VCaP (cell line): ENCODE data around the gene ZC3H7A.

ENCODE experiments used
- H3K27ac ChIP-seq: fragments of 450-650 bp; 2 replicates; pipeline ENCODE4 v1.5.1; 2017
- TF ChIP-seq, protein P1 (sequence below): fragments of 450-650 bp; conservative IDR thresholded peaks from 2 replicates; pipeline ENCODE4 v1.5.1; 2017; ENCODE audit warnings: mild to moderate bottlenecking, moderate library complexity

ZC3H7A gene

DNA sequence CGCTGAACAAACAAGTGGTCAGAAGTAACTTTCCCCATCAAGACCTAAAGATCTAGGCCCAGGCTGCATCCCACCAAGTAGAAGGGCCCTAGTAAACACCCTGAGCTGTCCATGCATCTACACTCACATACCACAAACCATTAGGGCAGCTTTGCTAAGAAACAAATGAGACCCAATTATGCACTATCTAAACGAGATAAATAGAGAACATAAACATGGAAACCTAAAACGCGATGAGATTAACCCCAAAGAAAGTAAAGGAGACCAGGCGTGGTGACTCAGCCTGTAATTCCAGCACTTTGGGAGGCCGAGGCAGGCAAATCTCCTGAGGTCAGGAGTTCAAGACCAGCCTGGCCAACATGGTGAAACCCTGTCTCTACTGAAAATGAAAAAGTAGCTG, 60.2 kb downstream of the ZC3H7A start:
- no peak overlapping the region for H3K27ac ChIP-seq
- TF ChIP-seq, protein P1, sequence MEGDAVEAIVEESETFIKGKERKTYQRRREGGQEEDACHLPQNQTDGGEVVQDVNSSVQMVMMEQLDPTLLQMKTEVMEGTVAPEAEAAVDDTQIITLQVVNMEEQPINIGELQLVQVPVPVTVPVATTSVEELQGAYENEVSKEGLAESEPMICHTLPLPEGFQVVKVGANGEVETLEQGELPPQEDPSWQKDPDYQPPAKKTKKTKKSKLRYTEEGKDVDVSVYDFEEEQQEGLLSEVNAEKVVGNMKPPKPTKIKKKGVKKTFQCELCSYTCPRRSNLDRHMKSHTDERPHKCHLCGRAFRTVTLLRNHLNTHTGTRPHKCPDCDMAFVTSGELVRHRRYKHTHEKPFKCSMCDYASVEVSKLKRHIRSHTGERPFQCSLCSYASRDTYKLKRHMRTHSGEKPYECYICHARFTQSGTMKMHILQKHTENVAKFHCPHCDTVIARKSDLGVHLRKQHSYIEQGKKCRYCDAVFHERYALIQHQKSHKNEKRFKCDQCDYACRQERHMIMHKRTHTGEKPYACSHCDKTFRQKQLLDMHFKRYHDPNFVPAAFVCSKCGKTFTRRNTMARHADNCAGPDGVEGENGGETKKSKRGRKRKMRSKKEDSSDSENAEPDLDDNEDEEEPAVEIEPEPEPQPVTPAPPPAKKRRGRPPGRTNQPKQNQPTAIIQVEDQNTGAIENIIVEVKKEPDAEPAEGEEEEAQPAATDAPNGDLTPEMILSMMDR = no peak

DNA sequence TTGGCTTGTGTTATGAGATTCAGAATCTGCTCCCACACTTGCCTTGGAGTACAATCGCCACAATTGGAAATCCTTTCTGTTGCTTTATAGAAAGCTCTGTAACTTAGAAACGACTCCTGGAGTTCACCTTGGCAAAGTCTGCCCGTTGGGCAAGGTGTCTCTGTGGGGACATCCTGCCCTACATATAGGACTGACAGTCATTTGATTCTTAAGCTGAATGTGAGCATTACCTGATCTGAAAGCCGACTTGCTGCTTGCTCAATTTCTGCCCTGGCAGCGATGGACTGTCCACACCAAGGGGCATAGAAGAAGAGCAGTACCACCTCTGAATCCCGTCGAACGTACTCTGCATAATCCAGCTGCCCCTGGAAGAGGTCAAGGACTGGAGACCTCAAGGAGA, 61.3 kb downstream of the ZC3H7A start:
- TF ChIP-seq, protein P1 = no peak
- H3K27ac ChIP-seq = no peak overlapping the region

DNA sequence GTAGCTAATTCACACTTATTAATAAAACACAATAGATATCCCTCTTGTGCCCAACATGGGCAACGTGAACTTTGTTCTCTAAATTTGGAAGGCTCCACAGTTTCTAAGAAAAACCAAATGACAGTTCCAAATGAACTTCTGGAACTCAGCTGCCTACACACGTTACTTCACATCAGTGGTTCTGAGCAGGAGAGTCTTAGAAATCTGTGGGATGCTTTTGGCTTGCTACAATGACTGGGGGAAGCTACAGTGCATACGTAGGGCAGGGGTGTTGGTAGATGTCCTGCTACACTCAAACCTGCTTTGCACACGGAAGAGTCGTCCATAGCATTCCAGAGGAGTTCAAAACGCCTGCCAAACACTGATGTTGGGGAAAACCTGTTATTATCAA, 62.4 kb downstream of the ZC3H7A start:
- TF ChIP-seq, protein P1 = no peak
- H3K27ac ChIP-seq = no peak overlapping the region

DNA sequence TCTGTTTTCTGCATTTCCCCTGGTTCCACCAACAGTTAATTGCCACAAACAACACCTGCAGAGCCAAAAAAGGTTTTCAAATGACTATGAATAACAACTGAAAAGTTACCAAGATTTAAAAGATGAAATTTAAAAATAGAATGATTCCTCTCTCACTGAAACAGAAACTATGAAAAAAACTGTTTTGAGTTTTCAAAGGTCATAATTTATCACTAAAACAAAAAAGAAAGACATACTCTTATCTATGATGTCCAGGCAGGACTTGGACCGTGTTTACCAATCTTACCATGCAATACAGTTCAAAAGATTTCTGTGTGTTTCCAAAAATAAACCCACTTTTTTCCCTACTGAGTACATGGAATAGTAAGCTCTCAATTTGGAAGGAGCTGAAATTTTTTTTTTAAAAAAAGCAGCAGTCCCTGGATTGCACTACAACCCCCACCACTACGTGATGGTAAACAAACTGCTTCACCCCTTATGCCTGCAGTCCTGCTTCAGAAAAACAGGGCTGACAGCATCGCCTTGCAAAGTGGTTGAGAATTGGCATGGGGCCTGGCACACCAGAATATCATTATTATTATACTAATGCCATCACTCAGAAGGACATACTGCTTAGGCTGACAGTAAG, 62.9 kb downstream of the ZC3H7A start:
- no peak overlapping the region for H3K27ac ChIP-seq

DNA sequence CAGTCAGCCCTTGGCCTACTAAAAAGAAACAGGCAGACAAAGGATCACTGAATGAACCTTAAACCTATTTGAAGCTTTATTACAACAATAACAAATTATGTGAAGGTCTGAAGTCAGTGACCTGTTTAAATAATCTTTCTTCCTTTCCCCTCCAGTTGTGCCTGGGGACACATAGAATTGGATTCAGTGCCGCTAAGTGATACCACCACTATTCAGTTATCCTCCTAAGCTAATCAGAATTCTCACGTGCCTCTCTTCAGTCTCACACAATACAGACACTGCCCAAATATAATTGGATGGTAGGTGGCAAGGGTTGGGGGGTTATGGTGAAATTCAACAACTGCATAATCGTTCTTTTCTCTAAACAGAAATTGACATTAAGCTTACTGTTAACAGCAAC, 65.8 kb downstream of the ZC3H7A start:
- no peak overlapping the region for H3K27ac ChIP-seq
- TF ChIP-seq, protein P1 = no peak

More for the DNA sequence above, 62.9 kb downstream of the ZC3H7A start:
- TF ChIP-seq, protein P1 = no peak

DNA sequence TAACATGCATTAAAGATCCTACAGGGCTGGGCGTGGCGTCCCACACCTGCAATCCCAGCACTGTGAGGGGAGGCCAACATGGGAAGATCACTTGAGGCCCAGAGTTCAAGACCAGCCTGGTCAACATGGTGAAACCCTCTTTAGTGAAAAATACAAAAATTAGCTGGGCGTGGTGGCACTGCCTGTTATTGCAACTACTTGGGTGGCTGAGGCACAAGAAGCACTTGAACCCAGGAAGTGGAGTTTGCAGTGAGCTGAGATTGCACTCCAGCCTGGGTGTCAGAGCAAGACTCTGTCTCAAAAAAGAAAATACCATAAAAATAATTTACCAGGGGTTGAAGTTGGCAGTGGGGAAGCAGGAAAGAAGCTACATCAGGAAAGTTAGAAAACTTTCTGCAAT, 67.3 kb downstream of the ZC3H7A start:
- H3K27ac ChIP-seq = no peak overlapping the region
- TF ChIP-seq, protein P1 = no peak

DNA sequence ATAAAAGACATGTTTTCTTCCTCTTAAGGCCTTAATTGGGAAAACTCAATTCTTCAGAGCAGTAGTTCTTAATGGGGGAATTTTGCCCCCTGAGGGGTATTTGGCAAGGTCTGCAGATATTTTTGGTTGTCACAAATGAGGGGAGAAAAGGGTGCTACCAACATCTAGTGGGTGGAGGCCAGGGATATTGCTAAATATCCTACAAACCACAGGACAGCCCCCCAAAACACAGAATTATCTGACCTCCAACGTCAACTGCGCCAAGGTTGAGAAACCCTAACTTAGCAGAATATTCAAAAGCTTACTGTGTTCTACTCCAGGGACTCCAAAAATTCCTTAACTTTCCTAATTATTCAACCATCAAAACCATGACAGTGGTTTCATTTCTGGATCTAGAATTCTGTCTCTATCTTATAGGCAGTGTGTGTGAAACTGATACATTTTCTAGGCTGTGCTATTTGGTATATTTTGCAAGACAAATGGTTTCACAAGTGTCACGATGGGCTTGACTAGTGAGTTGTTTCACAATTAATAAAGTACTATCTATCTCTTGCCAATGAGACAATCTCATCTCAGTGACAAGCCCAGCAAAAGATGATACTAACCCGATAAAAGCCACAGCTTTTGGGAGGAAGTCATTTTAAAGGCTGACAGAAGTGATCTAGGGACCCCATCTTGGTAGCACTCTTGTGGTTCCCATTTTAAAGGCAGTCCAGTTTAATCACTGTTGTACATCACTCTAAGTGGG, 69.1 kb downstream of the ZC3H7A start:
- TF ChIP-seq, protein P1 = no peak
- H3K27ac ChIP-seq = no peak overlapping the region
